B cell (primary cell): ENCODE data around the gene LRP2.

ENCODE experiments used
- CTCF ChIP-seq: fragments of 200-600 bp; IDR thresholded peaks from one replicate; pipeline ENCODE4 v1.8.0; 2022; ENCODE audit warnings: antibody characterized with exemption, mild to moderate bottlenecking
- EZH2 ChIP-seq: IDR thresholded peaks from 2 replicates; pipeline ENCODE4 v1.6.1; 2012; ENCODE audit warnings: borderline replicate concordance, low read depth, mild to moderate bottlenecking, moderate library complexity, low read length; ENCODE audit not compliant: insufficient read depth, poor library complexity, severe bottlenecking

GRCh38 chr2:169286624-169287231 is 75.6 kb downstream of the LRP2 start:
- TF ChIP-seq CTCF (no peak), EZH2 (no peak)
